K562 (cell line): ENCODE data around the gene SDK1.

Experiments
- KAT7 ChIP-seq: sonication (generic); formaldehyde crosslinking; IDR thresholded peaks from 2 replicates; pipeline ENCODE4 v1.8.0; 2022; ENCODE audit warnings: missing genetic modification reagents, mild to moderate bottlenecking, borderline replicate concordance
- MEF2A ChIP-seq: IDR thresholded peaks from 2 replicates; pipeline ENCODE4 v1.6.1; 2011; ENCODE audit warnings: low read depth, mild to moderate bottlenecking, low read length, moderate library complexity; ENCODE audit not compliant: control insufficient read depth
- SNIP1 ChIP-seq: fragments of 450-650 bp; IDR thresholded peaks from 2 replicates; pipeline ENCODE4 v1.7.1; 2017; ENCODE audit warnings: low read depth, mild to moderate bottlenecking
- ZNF398 ChIP-seq: fragments of 250-450 bp; sonication (Bioruptor Pico); IDR thresholded peaks from 2 replicates; pipeline ENCODE4 v1.8.0; 2021; ENCODE audit warnings: moderate library complexity, mild to moderate bottlenecking, inconsistent platforms
- TF ChIP-seq, protein P1 (sequence below), 3 experiments: IDR thresholded peaks in 2 of 3; conservative IDR thresholded peaks in 1 of 3; 2 replicates each; pipeline ENCODE4 v1.5.1; 2011 to 2012; ENCODE audit warnings: low read length in 3 of 3, mild to moderate bottlenecking in 3 of 3, control low read depth in 2 of 3, improper control_type of control experiment in 1 of 3, inconsistent platforms in 1 of 3, low read depth in 1 of 3, mixed read lengths in 1 of 3, moderate library complexity in 1 of 3; ENCODE audit not compliant: insufficient read depth in 2 of 3

- TF ChIP-seq MEF2A (no peak), SNIP1 (no peak), KAT7 (no peak), ZNF398 (no peak)
- TF ChIP-seq, protein P1, sequence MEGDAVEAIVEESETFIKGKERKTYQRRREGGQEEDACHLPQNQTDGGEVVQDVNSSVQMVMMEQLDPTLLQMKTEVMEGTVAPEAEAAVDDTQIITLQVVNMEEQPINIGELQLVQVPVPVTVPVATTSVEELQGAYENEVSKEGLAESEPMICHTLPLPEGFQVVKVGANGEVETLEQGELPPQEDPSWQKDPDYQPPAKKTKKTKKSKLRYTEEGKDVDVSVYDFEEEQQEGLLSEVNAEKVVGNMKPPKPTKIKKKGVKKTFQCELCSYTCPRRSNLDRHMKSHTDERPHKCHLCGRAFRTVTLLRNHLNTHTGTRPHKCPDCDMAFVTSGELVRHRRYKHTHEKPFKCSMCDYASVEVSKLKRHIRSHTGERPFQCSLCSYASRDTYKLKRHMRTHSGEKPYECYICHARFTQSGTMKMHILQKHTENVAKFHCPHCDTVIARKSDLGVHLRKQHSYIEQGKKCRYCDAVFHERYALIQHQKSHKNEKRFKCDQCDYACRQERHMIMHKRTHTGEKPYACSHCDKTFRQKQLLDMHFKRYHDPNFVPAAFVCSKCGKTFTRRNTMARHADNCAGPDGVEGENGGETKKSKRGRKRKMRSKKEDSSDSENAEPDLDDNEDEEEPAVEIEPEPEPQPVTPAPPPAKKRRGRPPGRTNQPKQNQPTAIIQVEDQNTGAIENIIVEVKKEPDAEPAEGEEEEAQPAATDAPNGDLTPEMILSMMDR (IDR thresholded peaks at IDR 0.05 in 2 of 3, conservative IDR thresholded peaks at IDR 0.05 in 1 of 3; ENCODE audit: insufficient read depth in 2 of 3, low read depth in 1 of 3, low read length in 3 of 3): no peak
These were observed 710.0 kb downstream of the SDK1 start for GRCh38 chr7:4010923-4011656.
